ENCODE measurements around the gene SYNGR4.

SYNGR4 gene

DNA sequence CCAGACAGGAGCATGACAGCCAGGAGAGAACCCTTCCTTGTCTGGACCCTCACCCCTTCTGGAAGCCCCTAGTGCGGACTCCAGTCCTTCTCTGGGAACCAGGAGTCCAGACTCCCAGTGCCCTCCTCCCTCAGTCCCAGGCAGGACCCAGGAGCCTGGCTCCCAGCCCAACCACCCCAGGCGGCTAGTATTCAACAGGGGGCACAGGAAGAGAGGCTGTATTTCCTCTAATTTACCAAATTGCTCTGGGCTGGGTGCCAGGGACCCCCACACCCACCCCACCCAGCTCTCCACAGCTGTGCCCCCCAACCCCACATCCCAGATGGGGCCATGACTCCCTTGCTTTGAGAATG is 32.6 kb downstream of the SYNGR4 start:
- no peak for DNase-seq (ENCODE audit: low read depth)

GRCh38 chr19:48397263-48398101 is 33.3 kb downstream of the SYNGR4 start:
- no peak for DNase-seq (ENCODE audit: low read depth)

DNA sequence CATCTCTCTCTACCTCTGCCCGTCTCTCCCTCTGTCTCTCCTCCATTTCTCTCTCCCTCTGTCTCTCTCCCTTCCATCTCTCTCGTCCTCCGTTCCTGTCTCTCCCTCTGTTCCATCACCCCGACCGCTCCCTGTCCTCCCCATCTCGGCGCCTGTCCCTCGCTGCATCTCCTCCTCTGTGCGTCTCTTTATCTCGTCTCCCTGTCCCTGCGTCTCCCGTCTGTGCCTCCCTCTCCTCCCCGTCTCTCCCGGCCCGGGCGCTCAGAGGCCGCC is 33.9 kb downstream of the SYNGR4 start:
- DNase-seq (ENCODE audit: low read depth) = no peak

DNA sequence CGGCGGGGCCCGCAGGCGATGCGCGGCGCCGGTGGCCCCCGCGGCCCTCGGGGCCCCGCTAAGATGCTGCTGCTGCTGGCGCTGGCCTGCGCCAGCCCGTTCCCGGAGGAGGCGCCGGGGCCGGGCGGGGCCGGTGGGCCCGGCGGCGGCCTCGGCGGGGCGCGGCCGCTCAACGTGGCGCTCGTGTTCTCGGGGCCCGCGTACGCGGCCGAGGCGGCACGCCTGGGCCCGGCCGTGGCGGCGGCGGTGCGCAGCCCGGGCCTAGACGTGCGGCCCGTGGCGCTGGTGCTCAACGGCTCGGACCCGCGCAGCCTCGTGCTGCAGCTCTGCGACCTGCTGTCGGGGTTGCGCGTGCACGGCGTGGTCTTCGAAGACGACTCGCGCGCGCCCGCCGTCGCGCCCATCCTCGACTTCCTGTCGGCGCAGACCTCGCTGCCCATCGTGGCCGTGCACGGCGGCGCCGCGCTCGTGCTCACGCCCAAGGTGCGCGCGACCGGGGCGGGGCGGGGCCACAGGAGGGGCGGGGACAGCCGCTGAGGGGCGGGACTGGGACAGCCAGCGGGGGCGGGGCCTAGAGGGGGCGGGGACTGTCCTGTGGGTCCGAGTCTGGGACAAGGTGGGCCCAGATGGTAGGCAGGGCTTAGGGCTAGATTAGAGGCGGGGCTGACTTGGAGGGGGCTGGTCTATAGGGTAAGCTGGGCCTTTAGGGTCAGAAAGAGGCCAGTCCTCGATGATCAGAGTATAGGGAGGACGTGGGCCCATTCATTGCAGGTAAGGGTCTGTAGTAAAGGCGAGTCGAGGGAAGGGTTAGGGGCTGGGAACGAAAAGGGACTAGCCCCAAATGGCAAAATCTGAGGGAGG is 34.4 kb downstream of the SYNGR4 start:
- DNase-seq (ENCODE audit: low read depth) = peak; percentile 88

GRCh38 chr19:48400018-48400742 is 36.0 kb downstream of the SYNGR4 start:
- DNase-seq (ENCODE audit: low read depth) = no peak

DNA sequence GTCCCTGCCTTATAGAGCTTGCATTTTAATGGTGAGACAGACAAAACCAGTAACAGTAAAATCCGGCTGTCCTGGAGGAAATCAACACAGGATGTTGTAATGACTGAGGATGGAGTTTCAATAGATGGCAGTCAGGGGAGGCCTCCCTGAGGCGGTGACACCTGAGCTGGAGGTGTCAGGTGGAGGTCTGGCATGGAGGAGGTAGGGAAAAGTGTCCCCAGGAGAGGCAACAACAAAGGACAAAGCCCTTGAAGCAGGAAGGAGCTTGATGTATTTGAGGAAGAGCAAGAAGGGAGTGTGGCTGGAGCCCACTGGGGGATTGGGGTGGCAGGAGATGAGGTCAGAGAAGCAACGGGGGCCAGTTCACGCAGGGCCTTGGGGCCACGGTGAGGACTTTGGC is 37.1 kb downstream of the SYNGR4 start:
- no peak for DNase-seq (ENCODE audit: low read depth)

GRCh38 chr19:48403606-48404005 is 39.4 kb downstream of the SYNGR4 start:
- DNase-seq (ENCODE audit: low read depth) = no peak

DNA sequence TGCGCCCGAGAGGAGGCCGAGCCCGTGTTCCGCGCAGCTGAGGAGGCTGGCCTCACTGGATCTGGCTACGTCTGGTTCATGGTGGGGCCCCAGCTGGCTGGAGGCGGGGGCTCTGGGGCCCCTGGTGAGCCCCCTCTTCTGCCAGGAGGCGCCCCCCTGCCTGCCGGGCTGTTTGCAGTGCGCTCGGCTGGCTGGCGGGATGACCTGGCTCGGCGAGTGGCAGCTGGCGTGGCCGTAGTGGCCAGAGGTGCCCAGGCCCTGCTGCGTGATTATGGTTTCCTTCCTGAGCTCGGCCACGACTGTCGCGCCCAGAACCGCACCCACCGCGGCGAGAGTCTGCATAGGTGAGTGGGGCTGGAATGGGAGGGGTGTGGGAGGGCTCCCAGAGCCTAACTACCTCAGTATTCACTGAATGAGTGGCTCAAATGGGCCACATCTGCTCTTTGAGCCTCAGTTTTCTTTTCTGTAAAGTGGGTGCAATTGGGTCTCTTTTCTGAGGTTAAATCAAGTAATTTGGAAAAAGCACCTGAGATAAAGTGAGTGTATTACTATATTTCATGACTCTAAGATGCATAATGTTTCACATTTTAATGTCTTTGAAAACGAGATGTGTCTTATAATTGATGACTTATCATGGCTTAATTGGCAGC is 41.0 kb downstream of the SYNGR4 start:
- DNase-seq (ENCODE audit: low read depth) = no peak

- no peak for DNase-seq (ENCODE audit: low read depth)
These were observed 41.7 kb downstream of the SYNGR4 start for GRCh38 chr19:48405850-48406249.

GRCh38 chr19:48413879-48414587 is 49.9 kb downstream of the SYNGR4 start:
- DNase-seq (ENCODE audit: low read depth) = no peak

DNA sequence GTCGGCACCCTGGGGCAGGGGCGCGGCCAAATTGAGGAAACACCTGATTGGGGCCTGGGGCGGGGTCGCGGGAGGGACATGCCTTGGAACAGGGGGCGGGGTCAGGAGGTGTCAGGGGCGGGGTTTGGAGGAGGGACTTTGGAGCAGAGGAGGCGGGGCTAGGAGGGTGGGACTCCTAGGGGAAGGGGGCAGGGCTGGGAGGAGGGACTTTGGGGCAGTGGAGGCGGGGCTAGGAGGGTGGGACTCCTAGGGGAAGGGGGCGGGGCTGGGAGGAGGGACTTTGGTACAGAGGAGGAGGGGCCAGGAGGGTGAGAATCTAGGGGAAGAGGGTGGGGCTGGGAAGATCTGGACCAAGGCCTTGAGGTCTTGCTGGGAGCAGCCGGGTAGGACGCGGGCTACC is 51.2 kb downstream of the SYNGR4 start:
- DNase-seq (ENCODE audit: low read depth) = peak; percentile 73

GRCh38 chr19:48415806-48416221 is 51.6 kb downstream of the SYNGR4 start:
- DNase-seq (ENCODE audit: low read depth) = no peak

DNA sequence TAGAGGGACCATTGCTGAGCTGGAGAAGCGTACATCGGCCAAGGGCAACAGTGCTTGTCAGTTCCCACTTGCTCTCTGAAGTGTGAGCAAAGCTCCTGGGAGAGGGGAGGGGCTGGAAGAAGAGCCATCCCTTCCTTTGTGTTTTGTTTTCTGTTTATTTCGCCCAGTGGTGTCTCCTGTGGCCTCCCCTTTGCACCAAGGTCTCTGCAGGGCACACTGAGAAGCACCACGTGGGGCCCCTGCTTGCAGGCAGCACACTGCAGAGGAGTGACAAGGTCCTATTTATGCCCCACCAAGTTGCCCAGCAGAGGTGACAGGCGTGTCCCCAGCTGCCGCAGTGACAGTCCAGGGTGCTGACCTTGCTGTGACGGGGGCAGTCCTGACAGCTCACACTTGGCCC is 53.3 kb downstream of the SYNGR4 start:
- no peak for DNase-seq (ENCODE audit: low read depth)

DNA sequence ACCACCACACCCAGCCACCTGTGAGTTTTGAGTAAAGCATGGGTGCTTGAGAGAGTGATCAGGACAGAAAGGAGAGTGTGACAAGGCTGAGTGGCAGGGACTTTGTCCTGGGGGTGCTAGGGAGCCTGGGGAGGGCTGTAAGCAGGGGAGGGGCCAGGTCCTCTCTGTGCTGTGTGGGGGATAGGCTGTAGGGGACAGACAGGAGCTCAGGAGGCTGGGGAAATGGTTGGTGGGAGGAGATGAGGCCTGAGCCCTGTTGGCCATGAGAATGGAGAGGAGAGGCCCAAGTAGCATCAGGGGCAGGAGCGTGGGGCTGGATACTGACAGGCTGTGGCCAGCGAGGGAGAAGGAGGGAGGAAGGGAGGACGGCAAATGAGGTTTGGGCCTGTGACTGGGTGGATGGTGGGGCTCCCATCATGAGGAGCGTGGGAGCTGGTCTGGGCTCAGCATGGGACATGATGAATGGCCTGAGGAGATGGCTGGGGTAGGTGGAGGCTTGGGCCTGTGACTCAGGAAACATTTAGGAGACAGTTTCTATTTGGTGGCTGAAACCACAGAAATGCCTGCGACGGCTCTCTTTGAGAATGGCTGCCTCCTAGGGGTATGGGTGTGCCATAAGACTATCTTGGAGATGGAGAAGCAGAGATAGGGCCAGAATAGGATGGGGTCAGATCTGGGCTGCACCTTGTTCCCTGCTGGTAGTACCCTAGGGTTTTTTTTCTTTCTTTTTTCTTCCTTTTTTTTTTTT is 54.3 kb downstream of the SYNGR4 start:
- no peak for DNase-seq (ENCODE audit: low read depth)

GRCh38 chr19:48419158-48419920 is 55.2 kb downstream of the SYNGR4 start:
- peak; percentile 74 for DNase-seq (ENCODE audit: low read depth)

- no peak for DNase-seq (ENCODE audit: low read depth)
These were observed 57.4 kb downstream of the SYNGR4 start for GRCh38 chr19:48421548-48421947.

- no peak for DNase-seq (ENCODE audit: low read depth)
These were observed 60.6 kb downstream of the SYNGR4 start for GRCh38 chr19:48424694-48425219.

Data from activated T-cell treated with anti-CD3 and anti-CD28 coated beads for 48 hours (primary cell).